IPS-18c (cell line): ENCODE measurements around the gene WDR20.

ENCODE experiments used
- H3K4me3 ChIP-seq: 2 replicates; pipeline ENCODE4 v1.7.0; 2013; ENCODE audit warnings: low read depth, mild to moderate bottlenecking, low read length, moderate library complexity; ENCODE audit not compliant: insufficient read depth
- H3K9me3 ChIP-seq: one replicate; pipeline ENCODE4 v1.6.1; 2013; ENCODE audit warnings: mild to moderate bottlenecking, low read length, moderate library complexity; ENCODE audit not compliant: control insufficient read depth, insufficient read depth

WDR20 gene

GRCh38 chr14:102184316-102185035 is 44.8 kb downstream of the WDR20 start:
- Histone ChIP-seq H3K4me3 (no peak overlapping the region), H3K9me3 (no peaks in the 10 kb centered on the region)

- Histone ChIP-seq H3K4me3 (no peak overlapping the region; the same call in 1 of the 2 replicates), H3K9me3 (no peaks in the 10 kb centered on the region)
Measured at GRCh38 chr14:102185360-102185759, 45.7 kb downstream of the WDR20 start.

GRCh38 chr14:102187044-102187443 is 47.3 kb downstream of the WDR20 start:
- no peak overlapping the region for H3K4me3 ChIP-seq
- H3K9me3 ChIP-seq, result no peaks in the 10 kb centered on the region

GRCh38 chr14:102187568-102188001 is 47.9 kb downstream of the WDR20 start:
- H3K4me3 ChIP-seq, result no peak overlapping the region

GRCh38 chr14:102188187-102188586 is 48.5 kb downstream of the WDR20 start:
- no peak overlapping the region for H3K4me3 ChIP-seq
- no peaks in the 10 kb centered on the region for H3K9me3 ChIP-seq

More at GRCh38 chr14:102187568-102188001, 47.9 kb downstream of the WDR20 start:
- no peaks in the 10 kb centered on the region for H3K9me3 ChIP-seq

GRCh38 chr14:102189874-102190273 is 50.2 kb downstream of the WDR20 start:
- Histone ChIP-seq H3K4me3 (no peak overlapping the region), H3K9me3 (no peaks in the 10 kb centered on the region)

- no peaks in the 10 kb centered on the region for H3K9me3 ChIP-seq
- H3K4me3 ChIP-seq, result no peak overlapping the region
Measured at GRCh38 chr14:102192840-102193502, 53.3 kb downstream of the WDR20 start.

- Histone ChIP-seq H3K4me3 (no peak overlapping the region), H3K9me3 (no peaks in the 10 kb centered on the region)
Measured at GRCh38 chr14:102194856-102195255, 55.2 kb downstream of the WDR20 start.

- H3K4me3 ChIP-seq, result no peak overlapping the region
- no peaks in the 10 kb centered on the region for H3K9me3 ChIP-seq
Measured at GRCh38 chr14:102195446-102195845, 55.7 kb downstream of the WDR20 start.

- Histone ChIP-seq H3K9me3 (no peaks in the 10 kb centered on the region), H3K4me3 (no peak overlapping the region)
Measured at GRCh38 chr14:102196039-102196901, 56.6 kb downstream of the WDR20 start.

- H3K9me3 ChIP-seq, result no peaks in the 10 kb centered on the region
- no peak overlapping the region for H3K4me3 ChIP-seq
Measured at GRCh38 chr14:102196902-102197230, 57.2 kb downstream of the WDR20 start.

GRCh38 chr14:102197317-102197853 is 57.7 kb downstream of the WDR20 start:
- H3K4me3 ChIP-seq, result no peak overlapping the region
- H3K9me3 ChIP-seq, result no peaks in the 10 kb centered on the region

- no peaks in the 10 kb centered on the region for H3K9me3 ChIP-seq
- H3K4me3 ChIP-seq, result no peak overlapping the region
Measured at GRCh38 chr14:102200690-102201352, 61.1 kb downstream of the WDR20 start.

GRCh38 chr14:102201353-102201738 is 61.6 kb downstream of the WDR20 start:
- no peak overlapping the region for H3K4me3 ChIP-seq
- no peaks in the 10 kb centered on the region for H3K9me3 ChIP-seq

- Histone ChIP-seq H3K9me3 (no peaks in the 10 kb centered on the region), H3K4me3 (no peak overlapping the region)
Measured at GRCh38 chr14:102201776-102202175, 62.1 kb downstream of the WDR20 start.

- Histone ChIP-seq H3K4me3 (no peak overlapping the region), H3K9me3 (no peaks in the 10 kb centered on the region)
Measured at GRCh38 chr14:102202944-102203343, 63.2 kb downstream of the WDR20 start.

GRCh38 chr14:102203382-102203781 is 63.7 kb downstream of the WDR20 start:
- Histone ChIP-seq H3K4me3 (no peak overlapping the region), H3K9me3 (no peaks in the 10 kb centered on the region)
